GM12878 (cell line): Measurements from ENCODE around the gene ARHGAP26. TPM values are rescaled to one million over a fixed set of nuclear protein-coding genes. Genes with fewer than 3 reads are reported as not detected.

Experiments
- ATAC-seq: fragments of 200-7000 bp; cut with Tn5 transposase; 3 replicates; pipeline ENCODE4 v1.9.1; 2020; ENCODE audit warnings: mild to moderate bottlenecking, moderate library complexity
- BruUV-seq: library from RNA; stranded (reverse); fragments of 400-500 nt; replicated peaks from 2 replicates; lab custom pipeline; 2021; lab: Mats Ljungman, UMichigan
- CTCF ChIA-PET: fragments of 300-600 bp; sonication (Branson Sonifier 250); formaldehyde crosslinking; extraction: SDS; loops from one replicate; lab custom pipeline; 2021; ENCODE audit warnings: inconsistent platforms; lab: Yijun Ruan, JAX
- POLR2A ChIA-PET: fragments of 350-600 bp; formaldehyde crosslinking; extraction: SDS; loops from one replicate; lab custom pipeline; 2021; ENCODE audit warnings: inconsistent platforms; lab: Charles Lee
- RAD21 ChIA-PET: fragments of 300-600 bp; sonication (Branson Sonifier 250); formaldehyde crosslinking; loops from one replicate; lab custom pipeline; 2023; ENCODE audit warnings: antibody characterized with exemption; ENCODE audit not compliant: unreplicated experiment; lab: Charles Lee
- SMC1A ChIA-PET: fragments of 300-600 bp; sonication (Branson Sonifier 250); formaldehyde crosslinking; loops from one replicate; lab custom pipeline; 2023; ENCODE audit not compliant: unreplicated experiment, uncharacterized antibody; lab: Charles Lee
- DNase-seq: peaks from one replicate; pipeline ENCODE4 v3.0.0-alpha.2; 2011; ENCODE audit warnings: low read depth, low spot score
- FAIRE-seq: peaks from 3 replicates; lab custom pipeline; 2011; peaks lifted over from hg19 to GRCh38; lab: Jason Lieb, UNC
- H2AFZ ChIP-seq: 2 replicates; pipeline ENCODE4 v1.6.0; 2011; ENCODE audit warnings: low read depth, low read length, control low read depth; ENCODE audit not compliant: control insufficient read depth
- H3K27ac ChIP-seq: 2 replicates; pipeline ENCODE4 v1.5.1; 2011; ENCODE audit warnings: control low read depth; ENCODE audit not compliant: control insufficient read depth, insufficient read depth
- H3K27me3 ChIP-seq, 2 experiments: replicated peaks in 1 of 2; 2 replicates each; pipeline versions ENCODE4 v1.6.0 to v1.6.1; 2011; ENCODE audit warnings: low read length in 1 of 2; ENCODE audit not compliant: control insufficient read depth in 2 of 2, insufficient read depth in 2 of 2
- H3K36me3 ChIP-seq, 2 experiments: 2 replicates each; pipeline ENCODE4 v1.5.1; 2011; ENCODE audit warnings: low read length in 1 of 2; ENCODE audit not compliant: control insufficient read depth in 2 of 2, insufficient read depth in 2 of 2
- H3K4me1 ChIP-seq: 2 replicates; pipeline ENCODE4 v1.6.1; 2011; ENCODE audit warnings: mild to moderate bottlenecking, low read length, moderate library complexity, mixed read lengths; ENCODE audit not compliant: control insufficient read depth, insufficient read depth
- H3K4me2 ChIP-seq: 2 replicates; pipeline ENCODE4 v1.6.0; 2011; ENCODE audit warnings: control low read depth; ENCODE audit not compliant: control insufficient read depth, insufficient read depth
- H3K4me3 ChIP-seq: fragments of 200-600 bp; sonication (generic); 2 replicates; pipeline ENCODE4 v1.5.1; 2016
- H3K79me2 ChIP-seq: 2 replicates; pipeline ENCODE4 v1.6.0; 2011; ENCODE audit warnings: low read length; ENCODE audit not compliant: control insufficient read depth, insufficient read depth
- H3K9ac ChIP-seq: 2 replicates; pipeline ENCODE4 v1.8.0; 2011; ENCODE audit warnings: low read length, control low read depth, mixed read lengths; ENCODE audit not compliant: control insufficient read depth, insufficient read depth
- H3K9me3 ChIP-seq: replicated peaks from 3 replicates; pipeline ENCODE4 v1.5.1; 2011; ENCODE audit warnings: mild to moderate bottlenecking, low read length; ENCODE audit not compliant: control insufficient read depth, insufficient read depth
- H4K20me1 ChIP-seq: 2 replicates; pipeline ENCODE4 v1.6.0; 2011; ENCODE audit not compliant: control insufficient read depth, insufficient read depth
- BHLHE40 ChIP-seq, 2 experiments: fragments of 450-650 bp in 1 of 2; IDR thresholded peaks; 2 replicates each; pipeline ENCODE4 v1.6.1; 2011 to 2017; ENCODE audit warnings: low read depth in 2 of 2, borderline replicate concordance in 1 of 2, improper control_type of control experiment in 1 of 2, low read length in 1 of 2, mild to moderate bottlenecking in 1 of 2
- HDAC2 ChIP-seq: fragments of 200-600 bp; sonication (generic); IDR thresholded peaks from 2 replicates; pipeline ENCODE4 v1.6.1; 2017
- HDAC6 ChIP-seq: fragments of 200-600 bp; sonication (generic); IDR thresholded peaks from one replicate; pipeline ENCODE4 v1.8.0; 2017; ENCODE audit warnings: antibody characterized with exemption; ENCODE audit not compliant: unreplicated experiment
- KDM1A ChIP-seq: fragments of 200-600 bp; sonication (generic); IDR thresholded peaks from 2 replicates; pipeline ENCODE4 v1.6.1; 2016; ENCODE audit warnings: borderline replicate concordance
- NBN ChIP-seq: fragments of 450-650 bp; IDR thresholded peaks from 2 replicates; pipeline ENCODE4 v1.6.1; 2016
- TAF1 ChIP-seq: IDR thresholded peaks from 2 replicates; pipeline ENCODE4 v1.6.1; 2011; ENCODE audit warnings: mild to moderate bottlenecking, low read depth, low read length, borderline replicate concordance
- TCF7 ChIP-seq: IDR thresholded peaks from 2 replicates; pipeline ENCODE4 v1.6.1; 2014; ENCODE audit warnings: antibody characterized with exemption, borderline replicate concordance
- YY1 ChIP-seq: IDR thresholded peaks from 2 replicates; pipeline ENCODE4 v1.6.1; 2011; ENCODE audit warnings: low read depth, mild to moderate bottlenecking, low read length
- ZNF207 ChIP-seq: fragments of 450-650 bp; IDR thresholded peaks from 2 replicates; pipeline ENCODE4 v1.6.1; 2014; ENCODE audit warnings: antibody characterized with exemption, mild to moderate bottlenecking, borderline replicate concordance
- in situ Hi-C: fragments of 300-500 bp; cut with MboI; formaldehyde crosslinking; loops from 9 replicates; pipeline ENCODE4 v1.14.3; 2018; ENCODE audit warnings: mixed read lengths
- intact Hi-C: fragments of 100-400 bp; cut with micrococcal nuclease; formaldehyde crosslinking; loops from one replicate; pipeline ENCODE4 v1.14.2; 2022; ENCODE audit not compliant: unreplicated experiment
- polyA plus RNA-seq, 11 experiments: library from polyadenylated mRNA; depleted of rRNA in 4 of 11; unstranded in 6 of 11; stranded (reverse) in 5 of 11; fragments of >200 nt; fragmentation: Nextera tagmentation in 4 of 11; fragmentation: Illumina TruSeq in 1 of 11; extraction: Ambion mirVana in 4 of 11; extraction: Trizol in 1 of 11; gene quantifications; 1 replicate in 1 of 11; 2 replicates in 10 of 11; pipeline versions ENCODE4 v1.2.1 to v1.2.3, GENCODE V29; 2011 to 2016; ENCODE audit warnings: inconsistent platforms in 2 of 11, missing spikeins in 2 of 11, low read depth in 1 of 11
- total RNA-seq, 4 experiments: library from RNA; depleted of rRNA in 3 of 4; stranded (reverse); fragments of >200 nt in 3 of 4; fragmentation: Illumina TruSeq in 1 of 4; extraction: Trizol in 1 of 4; gene quantifications; 2 replicates each; pipeline versions ENCODE4 v1.2.1 to v1.2.3, GENCODE V29; 2013 to 2021
- TF ChIP-seq, protein P1 (sequence below): IDR thresholded peaks from 2 replicates; pipeline ENCODE4 v1.6.1; 2012; ENCODE audit warnings: low read length, inconsistent platforms

ARHGAP26 gene
- total and polyA plus RNA-seq, 10 of the 15 experiments (the other 5 are each of a cell fraction or from before 2014, with no cell fraction given), result 9.4 to 41.5 (median 19.3) TPM

DNA sequence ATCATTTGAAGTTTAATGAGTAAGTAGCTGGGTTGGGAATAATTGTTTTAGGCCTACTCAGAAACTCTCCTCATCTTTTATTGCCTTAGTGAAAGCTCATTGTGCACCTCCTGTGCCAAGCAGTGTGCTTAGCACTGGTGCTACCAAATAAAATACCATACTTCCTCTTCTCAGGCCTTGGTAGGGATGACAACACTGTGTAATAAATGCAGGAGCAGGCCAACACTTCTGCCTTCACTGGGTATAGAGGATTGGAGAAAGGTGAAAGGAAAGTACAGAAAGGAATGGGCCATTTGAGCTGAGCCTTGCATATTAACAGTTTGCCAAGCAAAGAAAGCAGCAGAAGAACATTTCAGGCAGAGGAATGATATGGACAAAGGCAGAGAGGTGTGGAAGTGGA lies 347.6 kb downstream of the ARHGAP26 start:
- H2AFZ ChIP-seq, result no peak overlapping the region
- no peaks in the 10 kb centered on the region; the same call in 2 of the 3 replicates for H3K9me3 ChIP-seq
- H3K4me3 ChIP-seq, result no peak overlapping the region
- TF ChIP-seq HDAC6, result no peak
- TF ChIP-seq NBN, result no peak
- no peak for TF ChIP-seq HDAC2
- TF ChIP-seq TAF1, result no peak
- TF ChIP-seq ZNF207, result no peak
- TF ChIP-seq, protein P1, sequence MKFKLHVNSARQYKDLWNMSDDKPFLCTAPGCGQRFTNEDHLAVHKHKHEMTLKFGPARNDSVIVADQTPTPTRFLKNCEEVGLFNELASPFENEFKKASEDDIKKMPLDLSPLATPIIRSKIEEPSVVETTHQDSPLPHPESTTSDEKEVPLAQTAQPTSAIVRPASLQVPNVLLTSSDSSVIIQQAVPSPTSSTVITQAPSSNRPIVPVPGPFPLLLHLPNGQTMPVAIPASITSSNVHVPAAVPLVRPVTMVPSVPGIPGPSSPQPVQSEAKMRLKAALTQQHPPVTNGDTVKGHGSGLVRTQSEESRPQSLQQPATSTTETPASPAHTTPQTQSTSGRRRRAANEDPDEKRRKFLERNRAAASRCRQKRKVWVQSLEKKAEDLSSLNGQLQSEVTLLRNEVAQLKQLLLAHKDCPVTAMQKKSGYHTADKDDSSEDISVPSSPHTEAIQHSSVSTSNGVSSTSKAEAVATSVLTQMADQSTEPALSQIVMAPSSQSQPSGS, result no peak
- no peak for TF ChIP-seq KDM1A
- no peak for TF ChIP-seq TCF7
- no peak for TF ChIP-seq YY1
- TF ChIP-seq BHLHE40 (IDR thresholded peaks at IDR 0.05; ENCODE audit: borderline replicate concordance in 1 of 2, low read depth in 2 of 2, low read length in 1 of 2), result no peak
- ChIA-PET CTCF (interaction anchor here (0.9 to 3.1 kb wide), 7 partner anchors 8 to 71 kb away, joined by 3 to 16 read pairs (median 4); no protein-coding TSS in a partner anchor), SMC1A (interaction anchor here (0.5 to 17.0 kb wide), 21 partner anchors 8 to 281 kb away, joined by 3 to 271 read pairs (median 6); no protein-coding TSS in a partner anchor), POLR2A (interaction anchor here (0.6 to 1.9 kb wide), 9 partner anchors 8 to 108 kb away, joined by 3 to 8 read pairs (median 3); no protein-coding TSS in a partner anchor), RAD21 (interaction anchor here (0.7 to 3.9 kb wide), 18 partner anchors 9 to 104 kb away, joined by 3 to 17 read pairs (median 8); no protein-coding TSS in a partner anchor)
- peaks cover 32% of the 10 kb centered on the region for H3K4me1 ChIP-seq
- BruUV-seq, result no TSS peak
- no peaks in the 10 kb centered on the region; the same call in 1 of the 2 replicates for H3K79me2 ChIP-seq
- H3K27me3 ChIP-seq, result no peaks in the 10 kb centered on the region
- DNase-seq, result no peak
- peak; percentile 10; the same call in 2 of the 3 replicates for ATAC-seq
- no peaks in the 10 kb centered on the region for H4K20me1 ChIP-seq
- in situ Hi-C loops, result no loop called here
- peaks cover 0 to 3% of the 10 kb centered on the region in 2 experiments; a peak in 2 of 4 replicates for H3K36me3 ChIP-seq
- FAIRE-seq, result no peak
- no peak overlapping the region for H3K4me2 ChIP-seq
- intact Hi-C loops, result loop anchor here (10.0 kb wide), 1 partner anchor 193 kb away; no protein-coding TSS in a partner anchor
- no peak overlapping the region for H3K9ac ChIP-seq
- peak overlapping the region; percentile 35 for H3K27ac ChIP-seq
